GM21786 (cell line): ENCODE measurements around the gene CBLB.

ENCODE experiments used
- ATAC-seq: cut with Tn5 transposase; IDR thresholded peaks from one replicate; pipeline ENCODE4 v1.9.1; 2021; ENCODE audit not compliant: unreplicated experiment

The CBLB gene

GRCh38 chr3:105868742-105869530 is at the start of gene CBLB:
TSS of gene CBLB (minus strand) at chr3:105869012. CDS start at chr3:105867577, 1,435 bp downstream.
- ATAC-seq = peak; percentile 84

- no peak for ATAC-seq
These were observed 48.0 kb upstream of the CBLB start for GRCh38 chr3:105916767-105917166.

- no peak for ATAC-seq
These were observed 46.7 kb upstream of the CBLB start for GRCh38 chr3:105915524-105915923.

GRCh38 chr3:105913616-105914015 is 44.8 kb upstream of the CBLB start:
- ATAC-seq = no peak

- ATAC-seq = no peak
These were observed 44.1 kb upstream of the CBLB start for GRCh38 chr3:105912891-105913290.

- no peak for ATAC-seq
These were observed 42.7 kb upstream of the CBLB start for GRCh38 chr3:105911496-105911895.

GRCh38 chr3:105907777-105908176 is 39.0 kb upstream of the CBLB start:
- no peak for ATAC-seq

GRCh38 chr3:105906836-105907235 is 38.0 kb upstream of the CBLB start:
- no peak for ATAC-seq

GRCh38 chr3:105906345-105906744 is 37.5 kb upstream of the CBLB start:
- ATAC-seq = no peak

GRCh38 chr3:105905328-105905727 is 36.5 kb upstream of the CBLB start:
- ATAC-seq = no peak

- no peak for ATAC-seq
These were observed 36.0 kb upstream of the CBLB start for GRCh38 chr3:105904678-105905284.

GRCh38 chr3:105904251-105904650 is 35.4 kb upstream of the CBLB start:
- ATAC-seq = no peak

- no peak for ATAC-seq
These were observed 30.7 kb upstream of the CBLB start for GRCh38 chr3:105899516-105899915.

GRCh38 chr3:105891101-105891500 is 22.3 kb upstream of the CBLB start:
- no peak for ATAC-seq

- no peak for ATAC-seq
These were observed 20.1 kb upstream of the CBLB start for GRCh38 chr3:105888621-105889579.

GRCh38 chr3:105885256-105885655 is 16.4 kb upstream of the CBLB start:
- ATAC-seq = no peak

- ATAC-seq = no peak
These were observed 15.1 kb upstream of the CBLB start for GRCh38 chr3:105883798-105884377.

GRCh38 chr3:105880681-105881290 is 12.0 kb upstream of the CBLB start:
- ATAC-seq = no peak

GRCh38 chr3:105878061-105878460 is 9.2 kb upstream of the CBLB start:
- ATAC-seq = no peak

GRCh38 chr3:105877336-105877910 is 8.6 kb upstream of the CBLB start:
- no peak for ATAC-seq
